Retinal pigment epithelial cell (primary cell): Measurements from ENCODE around the gene BRICD5.

Experiments
- DNase-seq: peaks from one replicate; pipeline ENCODE4 v3.0.0-alpha.2; 2010; ENCODE audit warnings: low read depth
- H3K4me3 ChIP-seq: 2 replicates; pipeline ENCODE4 v1.5.1; 2011; ENCODE audit warnings: mild to moderate bottlenecking, low read length, control low read depth, moderate library complexity
- TF ChIP-seq, protein P1 (sequence below): conservative IDR thresholded peaks from 2 replicates; pipeline ENCODE4 v1.5.1; 2011; ENCODE audit warnings: low read depth, low read length, control low read depth, inconsistent platforms

The BRICD5 gene

DNA sequence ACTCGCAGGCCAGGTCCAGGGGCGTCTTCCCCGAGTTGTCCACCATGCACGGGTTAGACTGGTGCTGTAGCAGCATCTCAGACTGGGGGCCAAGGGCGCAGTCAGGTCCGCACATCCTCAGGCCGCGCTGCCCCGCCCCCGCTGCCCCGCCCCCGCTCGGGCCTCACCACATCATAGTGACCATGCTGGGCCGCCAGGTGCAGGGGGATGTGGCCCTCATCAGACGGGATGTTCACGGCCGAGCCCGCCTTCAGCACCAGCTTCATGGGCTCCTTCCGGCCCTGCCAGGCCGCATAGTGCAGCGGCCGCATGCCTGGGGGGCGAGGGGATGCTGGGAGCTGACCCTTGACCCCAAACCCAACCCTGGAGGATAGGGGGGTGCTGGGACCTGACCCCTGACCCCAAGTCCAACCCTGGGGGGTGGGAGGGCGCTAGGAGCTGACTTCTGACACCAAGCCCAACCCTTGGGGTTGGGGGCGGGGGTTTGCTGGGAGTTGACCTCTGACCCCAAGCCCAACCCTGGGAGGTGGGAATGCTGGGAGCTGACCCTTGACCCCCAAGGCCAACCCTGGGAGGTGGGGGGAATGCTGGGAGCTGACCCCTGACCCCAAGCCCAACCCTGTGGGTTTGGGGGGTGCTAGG, 21.3 kb downstream of the BRICD5 start:
- H3K4me3 ChIP-seq: no peak overlapping the region
- TF ChIP-seq, protein P1, sequence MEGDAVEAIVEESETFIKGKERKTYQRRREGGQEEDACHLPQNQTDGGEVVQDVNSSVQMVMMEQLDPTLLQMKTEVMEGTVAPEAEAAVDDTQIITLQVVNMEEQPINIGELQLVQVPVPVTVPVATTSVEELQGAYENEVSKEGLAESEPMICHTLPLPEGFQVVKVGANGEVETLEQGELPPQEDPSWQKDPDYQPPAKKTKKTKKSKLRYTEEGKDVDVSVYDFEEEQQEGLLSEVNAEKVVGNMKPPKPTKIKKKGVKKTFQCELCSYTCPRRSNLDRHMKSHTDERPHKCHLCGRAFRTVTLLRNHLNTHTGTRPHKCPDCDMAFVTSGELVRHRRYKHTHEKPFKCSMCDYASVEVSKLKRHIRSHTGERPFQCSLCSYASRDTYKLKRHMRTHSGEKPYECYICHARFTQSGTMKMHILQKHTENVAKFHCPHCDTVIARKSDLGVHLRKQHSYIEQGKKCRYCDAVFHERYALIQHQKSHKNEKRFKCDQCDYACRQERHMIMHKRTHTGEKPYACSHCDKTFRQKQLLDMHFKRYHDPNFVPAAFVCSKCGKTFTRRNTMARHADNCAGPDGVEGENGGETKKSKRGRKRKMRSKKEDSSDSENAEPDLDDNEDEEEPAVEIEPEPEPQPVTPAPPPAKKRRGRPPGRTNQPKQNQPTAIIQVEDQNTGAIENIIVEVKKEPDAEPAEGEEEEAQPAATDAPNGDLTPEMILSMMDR: no peak
- DNase-seq: no peak

DNA sequence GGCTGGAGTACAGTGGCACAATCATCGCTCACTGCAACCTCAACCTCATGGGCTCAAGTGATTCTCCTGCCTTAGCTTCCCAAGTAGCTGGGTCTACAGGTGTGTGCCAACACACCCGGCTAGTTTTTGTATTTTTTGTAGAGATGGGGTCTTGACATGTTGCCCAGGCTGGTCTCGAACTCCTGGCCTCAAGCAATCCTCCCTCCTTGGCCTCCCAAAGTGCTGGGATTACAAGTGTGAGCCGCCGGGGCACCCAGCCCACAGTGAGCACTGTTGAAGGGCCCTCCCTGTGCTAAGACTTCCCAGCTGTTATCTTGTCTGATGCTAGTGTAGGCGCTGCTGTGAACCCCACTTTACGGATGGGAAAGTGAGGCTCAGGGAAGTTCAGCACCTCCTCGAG, 22.3 kb downstream of the BRICD5 start:
- no peak for DNase-seq
- H3K4me3 ChIP-seq: no peak overlapping the region
- TF ChIP-seq, protein P1: no peak

DNA sequence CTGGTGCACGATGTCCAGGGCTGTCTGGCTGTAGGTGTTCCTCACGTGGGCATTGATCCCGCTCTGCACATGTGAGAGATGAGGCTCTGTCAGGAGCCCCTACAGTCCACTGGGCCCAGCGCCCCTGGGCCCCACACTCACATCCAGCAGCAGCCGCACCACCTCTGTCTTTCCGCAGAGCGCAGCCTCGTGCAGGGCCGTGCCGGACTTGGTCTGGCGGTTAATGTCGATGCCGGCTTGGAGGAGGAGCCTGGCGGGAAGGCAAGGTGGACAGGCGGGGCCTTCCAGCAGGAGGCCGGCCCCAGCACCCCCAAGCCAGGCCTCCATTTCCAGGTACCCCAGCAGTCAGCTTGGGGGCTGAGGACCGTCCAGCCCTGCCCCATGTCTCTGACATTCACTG, 23.5 kb downstream of the BRICD5 start:
- TF ChIP-seq, protein P1: no peak
- H3K4me3 ChIP-seq: no peak overlapping the region
- no peak for DNase-seq

DNA sequence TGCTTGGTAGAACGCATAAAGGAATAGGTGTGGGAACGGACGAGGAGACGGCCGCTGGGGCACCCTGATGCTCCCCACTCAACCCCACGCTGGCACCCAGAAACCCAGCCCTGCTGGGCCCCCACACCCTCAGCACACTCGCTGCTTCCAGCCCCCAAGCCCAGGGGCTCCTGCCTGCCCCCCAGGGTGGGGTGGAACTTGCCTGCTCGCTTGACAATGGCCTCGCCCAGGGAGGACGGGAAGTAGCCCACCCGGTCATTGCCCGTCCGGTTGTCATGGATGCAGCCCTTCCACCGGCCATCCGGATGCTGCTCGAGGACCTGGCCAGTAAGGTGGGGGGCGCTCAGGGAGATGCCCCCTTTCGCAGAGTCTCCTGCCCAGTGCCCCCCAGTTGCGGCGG, 24.2 kb downstream of the BRICD5 start:
- H3K4me3 ChIP-seq: no peak overlapping the region
- no peak for DNase-seq

GRCh38 chr16:2186064-2186463, 24.6 kb downstream of the BRICD5 start:
- no peak overlapping the region for H3K4me3 ChIP-seq
- no peak for DNase-seq
- TF ChIP-seq, protein P1: no peak

More for the DNA sequence above, 24.2 kb downstream of the BRICD5 start:
- TF ChIP-seq, protein P1: no peak

DNA sequence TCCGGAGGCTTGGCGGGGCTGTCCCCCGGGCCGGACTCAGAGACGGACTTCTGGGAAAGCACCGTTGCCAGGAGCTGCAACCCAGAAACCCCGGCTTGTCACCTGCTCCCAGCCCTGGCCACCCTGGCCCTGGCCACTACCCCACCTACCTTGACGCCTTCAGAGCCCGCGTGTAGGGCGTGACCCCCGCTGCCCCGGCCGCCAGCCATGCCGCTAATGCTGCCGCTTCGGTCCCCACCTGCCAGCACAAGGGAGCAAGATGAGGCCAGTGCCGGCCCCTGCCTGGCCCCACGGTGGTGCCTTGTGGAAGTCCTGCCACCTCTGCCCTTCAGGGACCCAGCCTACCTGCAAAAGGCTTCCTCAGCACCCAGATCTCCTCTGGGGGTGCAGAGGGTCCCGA, 25.7 kb downstream of the BRICD5 start:
- no peak overlapping the region for H3K4me3 ChIP-seq
- TF ChIP-seq, protein P1: no peak
- no peak for DNase-seq

DNA sequence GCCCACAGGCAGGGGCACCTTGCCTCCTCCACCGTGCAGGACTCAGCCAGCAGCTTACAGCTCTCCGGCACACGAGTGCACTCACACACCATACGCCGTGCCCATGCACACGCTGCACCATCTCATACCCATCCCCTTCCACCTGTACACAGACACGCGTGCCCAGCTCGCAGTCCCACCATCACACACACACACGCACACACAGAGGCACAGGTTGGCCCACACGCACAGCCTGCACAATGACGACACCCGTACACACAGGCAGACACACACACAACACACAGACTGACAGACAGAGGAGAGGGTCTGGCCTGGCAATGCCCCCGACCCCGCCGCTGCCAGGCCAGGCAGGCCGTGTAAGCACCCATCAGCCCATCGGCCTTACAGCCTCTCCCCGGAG, 26.3 kb downstream of the BRICD5 start:
- H3K4me3 ChIP-seq: no peak overlapping the region
- DNase-seq: no peak
- TF ChIP-seq, protein P1: no peak
